Measurements from ENCODE around the gene LRRC45.
"Not testable (repeated sequence)": the region's sequence is repeated elsewhere in the genome, so short reads cannot be mapped to it uniquely, and the experiment has no call there.

Gene LRRC45

DNA sequence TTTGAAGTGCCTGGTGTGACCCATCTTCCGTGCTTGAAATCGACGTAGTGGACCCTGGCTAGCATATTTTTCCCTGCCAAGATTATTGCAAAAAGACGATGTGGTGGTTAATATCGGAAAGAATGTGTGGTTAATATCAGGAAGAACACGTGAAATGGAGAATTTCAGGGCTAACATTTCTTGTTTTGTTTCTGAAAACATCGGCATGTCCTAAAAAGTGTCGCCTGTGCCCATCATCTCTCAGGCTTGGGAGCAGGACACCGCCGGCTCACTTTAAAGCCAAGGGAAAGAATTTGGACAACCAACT is 14.7 kb downstream of the LRRC45 start:
- TF ChIP-seq EZH2 (IDR thresholded peaks at IDR 0.05): no peak
- TF ChIP-seq POLR2AphosphoS5 (IDR thresholded peaks at IDR 0.05; ENCODE audit: borderline replicate concordance, low read depth, low read length): no peak
- TF ChIP-seq FOXP2 (optimal IDR thresholded peaks at IDR 0.05; ENCODE audit: control extremely low read depth, extremely low read length, insufficient read depth): no peak
- DNase-seq (ENCODE audit: low read depth, low spot score): no peak
- peak overlapping the region; percentile 57 for H3K9ac ChIP-seq (ENCODE audit: insufficient read length)
- no peaks in the 10 kb centered on the region for H3K36me3 ChIP-seq (ENCODE audit: insufficient read depth, low read length)
- H3K4me3 ChIP-seq: peak overlapping the region; percentile 95
- no peaks in the 10 kb centered on the region for H3K9me3 ChIP-seq (ENCODE audit: low read depth, low read length)
- H3K27ac ChIP-seq: 0 out of 2 replicates have a peak overlapping the region, but pooled peaks have one; percentile 39

GRCh38 chr17:82038796-82039409 is 15.8 kb downstream of the LRRC45 start:
- H3K9ac ChIP-seq (ENCODE audit: insufficient read length); DNase-seq (ENCODE audit: low read depth, low spot score); H3K4me3 ChIP-seq; H3K9me3 ChIP-seq (ENCODE audit: low read depth, low read length); H3K27ac ChIP-seq; H3K36me3 ChIP-seq (ENCODE audit: insufficient read depth, low read length): not testable (repeated sequence)

DNA sequence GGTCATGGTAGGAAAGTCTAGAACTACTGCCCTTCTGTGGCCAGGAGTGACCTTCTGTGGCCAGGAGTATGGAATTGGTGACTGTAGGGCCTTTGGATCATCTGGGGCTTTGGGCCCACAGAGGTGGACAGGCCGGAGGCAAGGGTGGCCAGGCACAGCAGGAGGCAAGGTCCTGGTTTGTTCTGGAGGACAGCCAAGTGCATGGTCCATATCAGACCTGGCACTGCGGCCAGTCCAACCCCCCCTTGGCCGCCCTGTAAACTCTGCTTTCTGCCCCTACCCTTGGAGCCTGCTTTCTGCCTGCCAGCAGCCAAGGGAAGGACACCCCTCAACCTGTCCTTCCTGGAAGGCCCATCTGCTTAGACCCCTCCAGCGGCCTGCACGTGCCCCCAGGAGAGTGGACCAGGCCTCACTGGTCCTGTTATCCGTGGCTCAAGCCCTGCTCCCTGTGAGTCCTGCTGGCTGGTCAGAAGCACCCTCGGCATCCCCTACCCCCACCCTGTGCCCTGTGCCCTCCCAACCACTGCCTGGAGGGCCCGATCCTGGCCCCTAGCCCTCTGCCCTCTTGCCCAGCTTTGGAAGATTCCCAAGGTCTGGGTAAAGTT is 16.7 kb downstream of the LRRC45 start:
- H3K36me3 ChIP-seq (ENCODE audit: insufficient read depth, low read length): no peaks in the 10 kb centered on the region
- H3K4me3 ChIP-seq: no peak overlapping the region
- no peak overlapping the region for H3K9ac ChIP-seq (ENCODE audit: insufficient read length)
- no peak for TF ChIP-seq FOXP2 (optimal IDR thresholded peaks at IDR 0.05; ENCODE audit: control extremely low read depth, extremely low read length, insufficient read depth)
- TF ChIP-seq POLR2AphosphoS5 (IDR thresholded peaks at IDR 0.05; ENCODE audit: borderline replicate concordance, low read depth, low read length): no peak
- TF ChIP-seq EZH2 (IDR thresholded peaks at IDR 0.05): no peak
- no peak for DNase-seq (ENCODE audit: low read depth, low spot score)
- H3K27ac ChIP-seq: no peak overlapping the region
- no peaks in the 10 kb centered on the region for H3K9me3 ChIP-seq (ENCODE audit: low read depth, low read length)

GRCh38 chr17:82041144-82041814 is 18.2 kb downstream of the LRRC45 start:
- H3K4me3 ChIP-seq: no peak overlapping the region
- H3K36me3 ChIP-seq (ENCODE audit: insufficient read depth, low read length): no peaks in the 10 kb centered on the region
- no peak overlapping the region for H3K9ac ChIP-seq (ENCODE audit: insufficient read length)
- no peak for DNase-seq (ENCODE audit: low read depth, low spot score)
- H3K27ac ChIP-seq: no peak overlapping the region; the same call in 1 of the 2 replicates
- no peak for TF ChIP-seq EZH2 (IDR thresholded peaks at IDR 0.05)
- TF ChIP-seq POLR2AphosphoS5 (IDR thresholded peaks at IDR 0.05; ENCODE audit: borderline replicate concordance, low read depth, low read length): no peak
- no peak for TF ChIP-seq FOXP2 (optimal IDR thresholded peaks at IDR 0.05; ENCODE audit: control extremely low read depth, extremely low read length, insufficient read depth)
- no peaks in the 10 kb centered on the region for H3K9me3 ChIP-seq (ENCODE audit: low read depth, low read length)

DNA sequence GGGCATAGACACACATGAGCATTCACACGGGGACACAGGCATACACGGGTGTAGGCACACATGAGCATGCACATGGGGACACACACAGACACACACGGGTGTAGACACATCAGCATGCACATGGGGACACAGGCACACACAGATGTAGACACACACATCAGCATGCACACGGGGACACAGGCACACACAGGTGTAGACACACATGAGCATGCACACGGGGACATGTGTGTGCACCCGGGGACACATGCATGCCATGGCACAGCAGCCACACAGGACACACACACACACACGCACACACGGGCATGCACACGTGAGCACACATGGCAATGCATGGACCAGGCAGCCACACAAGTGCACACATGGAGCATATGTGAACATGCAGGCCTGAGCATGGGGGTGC is 19.5 kb downstream of the LRRC45 start:
- Histone ChIP-seq H3K27ac (no peak overlapping the region), H3K36me3 (ENCODE audit: insufficient read depth, low read length) (no peaks in the 10 kb centered on the region; the same call in 1 of the 2 replicates), H3K4me3 (no peak overlapping the region), H3K9ac (ENCODE audit: insufficient read length) (no peak overlapping the region), H3K9me3 (ENCODE audit: low read depth, low read length) (no peaks in the 10 kb centered on the region)
- no peak for DNase-seq (ENCODE audit: low read depth, low spot score)
- TF ChIP-seq FOXP2 (optimal IDR thresholded peaks at IDR 0.05; ENCODE audit: control extremely low read depth, extremely low read length, insufficient read depth): no peak
- no peak for TF ChIP-seq EZH2 (IDR thresholded peaks at IDR 0.05)
- no peak for TF ChIP-seq POLR2AphosphoS5 (IDR thresholded peaks at IDR 0.05; ENCODE audit: borderline replicate concordance, low read depth, low read length)

GRCh38 chr17:82043507-82043906 is 20.4 kb downstream of the LRRC45 start:
- Histone ChIP-seq H3K4me3 (no peak overlapping the region), H3K9ac (ENCODE audit: insufficient read length) (no peak overlapping the region), H3K36me3 (ENCODE audit: insufficient read depth, low read length) (no peaks in the 10 kb centered on the region; the same call in 1 of the 2 replicates), H3K27ac (no peak overlapping the region), H3K9me3 (ENCODE audit: low read depth, low read length) (no peaks in the 10 kb centered on the region)
- DNase-seq (ENCODE audit: low read depth, low spot score): no peak
- TF ChIP-seq EZH2 (IDR thresholded peaks at IDR 0.05) (no peak), FOXP2 (optimal IDR thresholded peaks at IDR 0.05; ENCODE audit: control extremely low read depth, extremely low read length, insufficient read depth) (no peak), POLR2AphosphoS5 (IDR thresholded peaks at IDR 0.05; ENCODE audit: borderline replicate concordance, low read depth, low read length) (no peak)

- TF ChIP-seq EZH2 (IDR thresholded peaks at IDR 0.05) (no peak), FOXP2 (optimal IDR thresholded peaks at IDR 0.05; ENCODE audit: control extremely low read depth, extremely low read length, insufficient read depth) (no peak), POLR2AphosphoS5 (IDR thresholded peaks at IDR 0.05; ENCODE audit: borderline replicate concordance, low read depth, low read length) (no peak)
- no peaks in the 10 kb centered on the region; the same call in 1 of the 2 replicates for H3K36me3 ChIP-seq (ENCODE audit: insufficient read depth, low read length)
- 0 out of 2 replicates have a peak overlapping the region, but pooled peaks have one; percentile 36 for H3K27ac ChIP-seq
- DNase-seq (ENCODE audit: low read depth, low spot score): no peak
- no peaks in the 10 kb centered on the region for H3K9me3 ChIP-seq (ENCODE audit: low read depth, low read length)
- H3K4me3 ChIP-seq: no peak overlapping the region
- H3K9ac ChIP-seq (ENCODE audit: insufficient read length): no peak overlapping the region
Measured at GRCh38 chr17:82045936-82046484, 22.9 kb downstream of the LRRC45 start.

GRCh38 chr17:82046903-82047302 is 23.8 kb downstream of the LRRC45 start:
- no peak overlapping the region for H3K4me3 ChIP-seq
- no peak for DNase-seq (ENCODE audit: low read depth, low spot score)
- H3K36me3 ChIP-seq (ENCODE audit: insufficient read depth, low read length): no peaks in the 10 kb centered on the region; the same call in 1 of the 2 replicates
- H3K9ac ChIP-seq (ENCODE audit: insufficient read length): no peak overlapping the region
- H3K9me3 ChIP-seq (ENCODE audit: low read depth, low read length): no peaks in the 10 kb centered on the region
- H3K27ac ChIP-seq: no peak overlapping the region
- TF ChIP-seq FOXP2 (optimal IDR thresholded peaks at IDR 0.05; ENCODE audit: control extremely low read depth, extremely low read length, insufficient read depth) (no peak), POLR2AphosphoS5 (IDR thresholded peaks at IDR 0.05; ENCODE audit: borderline replicate concordance, low read depth, low read length) (no peak), EZH2 (IDR thresholded peaks at IDR 0.05) (no peak)

All from SK-N-MC (cell line).